Activated CD8-positive, alpha-beta memory T cell treated with anti-CD3 and anti-CD28 coated beads for 4 hours (primary cell): Measurements from ENCODE around the gene TPSAB1.
"Not testable (repeated sequence)": the region's sequence is repeated elsewhere in the genome, so short reads cannot be mapped to it uniquely, and the experiment has no call there.

ENCODE experiments used
- DNase-seq, 2 donors: peaks; one replicate each; pipeline ENCODE4 v3.0.0-alpha.2; 2020; ENCODE audit warnings: low read depth in 2 of 2

TPSAB1 gene

GRCh38 chr16:1223355-1224214, 16.9 kb upstream of the TPSAB1 start:
- DNase-seq: no peak

DNA sequence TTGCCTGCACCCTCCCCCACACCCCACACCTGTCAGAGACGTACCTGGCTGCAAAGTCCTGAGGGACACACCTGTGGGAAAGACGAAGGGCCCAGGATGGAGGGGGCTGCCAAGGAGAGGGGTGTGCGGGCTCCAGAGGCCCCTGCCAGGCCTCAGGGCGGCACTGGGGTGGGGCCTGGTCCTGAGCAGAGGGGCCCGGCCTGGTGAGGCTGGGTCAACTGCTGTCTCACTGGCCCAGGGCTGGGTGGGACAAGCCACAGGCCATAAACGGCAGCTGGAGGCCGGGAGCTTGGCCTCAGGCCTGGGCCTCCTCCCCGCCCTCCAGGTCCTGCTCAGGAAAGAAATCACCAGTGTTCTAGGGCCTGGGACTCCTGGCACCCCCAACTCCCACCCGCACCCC, 15.9 kb upstream of the TPSAB1 start:
- no peak for DNase-seq

GRCh38 chr16:1225051-1225451, 15.5 kb upstream of the TPSAB1 start, which contains the start of gene TPSG1:
Gene TPSG1, minus strand, starts transcription at chr16:1225268. Its CDS starts 16 bp downstream, at chr16:1225252.
- DNase-seq: no peak

DNA sequence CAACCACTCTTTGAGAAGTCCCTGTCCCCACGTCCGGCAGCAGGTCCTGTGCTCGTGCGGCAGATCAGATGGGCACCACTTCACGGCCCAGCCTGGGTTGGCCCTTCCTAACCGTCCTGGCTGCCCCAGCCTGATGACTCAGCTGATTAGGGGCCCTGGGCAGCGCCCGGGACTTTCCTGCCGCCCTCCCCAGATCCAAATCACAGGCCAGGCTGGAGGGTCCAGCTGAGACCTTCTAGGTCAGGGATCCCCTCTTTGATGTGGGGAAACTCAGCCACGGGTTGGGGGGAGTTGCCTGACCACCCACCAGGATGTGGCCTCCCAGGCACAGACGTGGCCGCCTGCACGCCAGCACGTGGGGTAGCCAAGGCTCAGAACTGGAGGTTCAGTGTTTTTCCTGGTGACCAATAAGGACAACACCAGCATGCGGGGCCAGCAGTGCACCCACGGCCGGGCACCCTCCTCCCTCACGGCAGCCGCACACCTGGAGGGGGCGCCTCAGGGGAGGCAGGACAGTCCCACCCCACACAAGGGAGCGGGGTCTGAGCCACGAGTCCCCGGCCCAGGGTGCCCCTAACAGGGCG, 14.7 kb upstream of the TPSAB1 start:
- not testable (repeated sequence) for DNase-seq

DNA sequence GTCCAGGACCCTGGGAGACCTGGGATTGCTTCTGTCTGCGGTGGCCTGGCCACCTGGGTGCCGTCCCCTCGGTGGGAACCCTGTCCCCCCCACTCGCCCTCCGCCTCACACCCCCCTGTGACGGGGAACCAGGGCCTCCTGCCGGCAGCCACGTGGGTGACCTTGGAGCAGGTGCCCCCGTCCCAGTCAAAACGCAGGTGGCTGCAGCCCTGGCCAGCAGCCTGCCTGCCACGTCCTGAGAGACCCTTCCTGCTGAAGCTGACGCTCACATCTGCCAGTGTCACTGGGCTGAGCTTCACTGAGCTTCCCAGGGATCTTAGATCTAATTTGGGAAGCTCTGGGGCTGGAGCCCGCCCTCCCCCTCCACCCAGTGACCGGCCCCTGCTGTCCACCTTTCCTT, 13.8 kb upstream of the TPSAB1 start:
- not testable (repeated sequence) for DNase-seq

DNA sequence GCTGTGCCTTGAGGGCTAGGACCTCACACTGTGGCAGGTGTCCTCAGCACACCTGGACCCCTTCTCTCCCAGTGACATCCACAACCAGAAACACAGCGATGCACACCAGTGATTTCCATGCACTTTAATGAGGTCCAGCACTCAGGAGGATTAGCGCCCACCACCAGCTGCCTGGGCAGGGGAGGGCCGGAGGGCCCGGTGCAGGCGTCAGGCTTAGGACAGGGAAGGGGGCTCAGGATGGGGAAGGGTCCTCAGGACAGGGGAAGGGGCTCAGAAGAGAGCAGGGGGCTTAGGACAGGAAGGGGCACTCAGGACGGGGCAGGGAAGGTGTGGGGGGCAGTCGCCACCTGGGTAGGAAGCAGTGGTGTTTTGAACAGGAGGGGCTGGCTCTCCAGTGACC, 12.3 kb upstream of the TPSAB1 start:
- not testable (repeated sequence) for DNase-seq

DNA sequence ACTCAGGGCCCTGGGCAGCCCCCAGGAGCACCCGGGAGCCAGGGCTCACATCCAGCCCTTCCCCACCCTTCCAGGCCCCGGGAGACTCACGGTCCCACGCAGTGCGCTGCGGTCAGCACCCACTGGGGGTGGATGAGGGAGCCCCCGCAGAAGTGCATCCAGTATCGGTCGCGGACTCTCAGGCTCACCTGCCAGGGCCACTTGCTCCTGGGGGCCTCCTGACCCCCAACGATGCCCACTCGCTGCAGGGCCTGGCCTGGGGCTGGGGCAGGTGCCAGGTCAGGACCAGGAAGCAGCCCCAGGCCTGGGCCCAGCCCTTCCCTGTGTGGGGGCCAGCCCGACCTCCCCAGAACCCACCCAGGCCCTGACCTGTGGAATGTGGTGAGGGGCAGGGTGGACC, 11.0 kb upstream of the TPSAB1 start:
- not testable (repeated sequence) for DNase-seq

- not testable (repeated sequence) for DNase-seq
Observed at GRCh38 chr16:1230084-1230470, 10.4 kb upstream of the TPSAB1 start, which contains the start of gene TPSB2. Gene TPSB2, minus strand, starts transcription at chr16:1230184. Its CDS starts 233 bp downstream, at chr16:1229951.

DNA sequence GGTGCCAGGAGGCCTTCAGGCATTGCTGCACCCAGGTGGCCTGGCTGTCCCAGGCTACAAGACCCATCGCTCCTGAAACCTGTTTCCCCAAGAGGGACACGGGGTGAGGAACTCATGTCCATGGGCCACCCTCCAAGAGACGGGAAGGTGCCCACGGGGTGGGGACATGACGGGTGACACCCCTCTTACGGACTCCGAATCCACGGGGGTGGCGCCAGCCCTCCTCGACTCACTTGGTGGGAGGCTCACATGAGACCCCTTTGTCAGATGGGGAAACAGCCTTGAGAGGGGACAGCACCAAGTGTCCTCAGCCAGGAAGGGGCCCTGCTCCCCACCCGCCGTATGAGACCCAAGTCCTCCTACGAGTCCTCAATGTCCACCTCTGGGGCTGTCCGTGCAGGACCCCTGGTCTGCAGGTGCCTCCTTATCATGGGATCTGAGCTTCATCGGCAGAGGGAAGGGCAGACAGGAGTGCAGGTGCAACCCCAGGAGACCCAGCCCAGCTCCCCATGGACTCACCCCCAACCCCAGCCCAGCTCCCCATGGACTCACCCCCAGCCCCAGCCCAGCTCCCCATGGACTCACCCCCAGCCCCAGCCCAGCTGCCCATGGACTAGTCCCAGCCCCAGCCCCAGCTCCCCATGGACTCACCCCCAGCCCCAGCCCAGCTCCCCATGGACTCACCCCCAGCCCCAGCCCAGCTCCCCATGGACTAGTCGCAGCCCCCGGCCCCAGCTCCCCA, 9.9 kb upstream of the TPSAB1 start:
- DNase-seq: not testable (repeated sequence)

DNA sequence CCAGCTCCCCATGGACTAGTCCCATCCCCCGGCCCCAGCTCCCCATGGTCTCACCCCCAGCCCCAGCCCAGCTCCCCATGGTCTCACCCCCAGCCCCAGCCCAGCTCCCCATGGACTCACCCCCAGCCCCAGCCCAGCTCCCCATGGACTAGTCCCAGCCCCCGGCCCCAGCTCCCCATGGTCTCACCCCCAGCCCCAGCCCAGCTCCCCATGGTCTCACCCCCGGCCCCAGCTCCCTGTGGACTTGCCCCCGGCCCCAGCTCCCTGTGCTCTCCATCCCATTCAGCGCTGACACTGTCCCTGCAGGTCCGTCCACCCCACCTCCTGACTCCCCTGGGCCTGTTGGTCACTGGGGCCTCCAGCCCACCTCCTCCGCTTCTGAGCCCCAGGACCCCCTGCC, 9.2 kb upstream of the TPSAB1 start:
- DNase-seq: not testable (repeated sequence)

DNA sequence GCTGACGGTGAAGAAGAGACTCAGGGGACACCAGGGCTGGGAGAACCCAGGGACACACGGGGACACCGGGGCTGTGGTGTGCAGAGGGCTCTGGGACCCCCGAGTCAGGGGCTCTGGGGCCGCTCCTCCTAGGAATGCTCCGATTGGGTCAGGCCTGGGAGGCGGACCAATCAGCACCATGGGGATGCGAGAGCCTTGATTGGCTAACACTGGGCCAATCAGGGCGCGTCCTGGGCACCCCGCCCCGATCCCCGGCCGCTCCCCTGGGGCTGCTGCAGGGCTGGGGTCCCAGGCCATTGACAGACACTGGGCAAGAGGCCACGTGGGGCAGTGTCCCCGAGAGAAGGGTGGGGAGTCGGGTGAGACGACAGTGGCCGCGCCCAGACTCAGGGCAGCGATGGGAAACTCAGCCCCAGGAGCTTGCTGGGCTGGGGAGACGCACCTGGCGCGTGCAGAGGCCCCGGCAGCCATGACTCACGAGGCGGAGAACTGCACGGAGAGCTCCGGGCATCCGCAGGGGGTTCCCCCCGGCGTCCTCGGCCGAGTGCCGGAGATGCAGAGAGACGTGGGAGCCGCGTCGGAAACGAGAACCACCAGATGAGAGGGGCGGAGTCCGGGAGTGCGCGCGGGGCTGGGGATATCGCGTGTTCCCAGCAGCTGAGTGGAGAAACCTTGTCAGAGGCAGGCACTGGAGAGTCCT, 8.3 kb upstream of the TPSAB1 start:
- DNase-seq: not testable (repeated sequence)

DNA sequence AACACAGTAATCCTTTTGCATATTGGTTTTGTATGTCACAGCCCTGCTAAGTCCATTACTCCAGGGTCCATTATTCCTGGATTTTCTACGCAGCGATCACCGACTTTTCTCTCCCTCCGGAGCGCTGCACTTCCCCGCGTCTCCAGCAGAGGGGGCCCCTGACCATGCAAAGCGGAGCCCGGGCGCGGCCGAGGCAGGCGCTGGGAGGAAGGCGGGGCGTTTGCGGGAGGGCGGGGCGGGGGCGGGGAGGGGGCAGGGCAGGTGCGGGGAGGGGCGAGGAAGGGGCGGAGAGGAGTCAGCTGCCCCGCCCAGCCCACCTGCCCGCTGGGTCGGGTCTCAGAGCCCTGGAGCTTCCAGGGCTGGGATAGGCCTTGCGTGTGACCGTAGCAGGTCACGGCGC, 3.8 kb upstream of the TPSAB1 start:
- not testable (repeated sequence) for DNase-seq

GRCh38 chr16:1237990-1238389, 2.5 kb upstream of the TPSAB1 start:
- no peak for DNase-seq

GRCh38 chr16:1238909-1239308, 1.6 kb upstream of the TPSAB1 start:
- DNase-seq: not testable (repeated sequence)

GRCh38 chr16:1239575-1239974, 930 bp upstream of the TPSAB1 start:
- not testable (repeated sequence) for DNase-seq

DNA sequence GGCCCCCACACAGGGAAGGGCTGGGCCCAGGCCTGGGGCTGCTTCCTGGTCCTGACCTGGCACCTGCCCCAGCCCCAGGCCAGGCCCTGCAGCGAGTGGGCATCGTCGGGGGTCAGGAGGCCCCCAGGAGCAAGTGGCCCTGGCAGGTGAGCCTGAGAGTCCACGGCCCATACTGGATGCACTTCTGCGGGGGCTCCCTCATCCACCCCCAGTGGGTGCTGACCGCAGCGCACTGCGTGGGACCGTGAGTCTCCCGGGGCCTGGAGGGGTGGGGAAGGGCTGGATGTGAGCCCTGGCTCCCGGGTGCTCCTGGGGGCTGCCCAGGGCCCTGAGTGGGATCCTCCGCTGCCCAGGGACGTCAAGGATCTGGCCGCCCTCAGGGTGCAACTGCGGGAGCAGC, 576 bp downstream of the TPSAB1 start:
- DNase-seq: not testable (repeated sequence)

- not testable (repeated sequence) for DNase-seq
Observed at GRCh38 chr16:1243363-1243762, 2.9 kb downstream of the TPSAB1 start.

- DNase-seq: not testable (repeated sequence)
Observed at GRCh38 chr16:1243907-1244850, 3.7 kb downstream of the TPSAB1 start.

- DNase-seq: no peak
Observed at GRCh38 chr16:1244881-1245280, 4.4 kb downstream of the TPSAB1 start.

DNA sequence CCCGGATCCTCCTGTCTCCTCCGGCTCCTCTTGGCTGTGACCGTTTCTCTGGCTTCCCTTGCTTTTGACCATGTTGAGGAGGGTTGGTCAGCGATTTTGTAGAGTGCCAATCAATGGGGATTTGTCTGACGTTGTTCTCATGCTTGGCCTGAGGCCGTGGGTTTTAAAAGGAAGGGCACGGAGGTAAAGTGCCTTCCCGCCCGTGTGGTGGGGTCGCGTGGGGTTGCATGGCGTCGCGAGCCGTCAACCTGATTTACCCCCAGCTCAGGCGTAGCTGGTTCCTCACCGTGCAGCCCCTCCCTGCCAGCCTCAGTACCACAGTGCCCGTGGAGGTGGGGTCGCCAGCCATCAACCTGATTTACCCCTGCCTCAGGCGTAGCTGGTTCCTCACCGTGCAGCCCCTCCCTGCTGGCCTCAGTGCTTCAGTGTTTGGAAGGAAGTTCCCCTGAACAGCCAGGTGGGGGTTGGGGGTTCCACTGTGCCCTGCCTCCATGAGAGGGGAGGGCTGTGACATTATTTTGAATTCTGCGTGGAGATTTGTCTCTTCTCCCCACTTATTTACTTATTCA, 5.0 kb downstream of the TPSAB1 start:
- no peak for DNase-seq
